Testis (tissue), 3 donors: ENCODE measurements around the gene TTLL7. TPM values are rescaled to one million over a fixed set of nuclear protein-coding genes. Genes with fewer than 3 reads are reported as not detected.

Source experiments
- DNase-seq: peaks from one replicate; pipeline ENCODE4 v3.0.0-alpha.2; 2019
- H3K27ac ChIP-seq, 2 donors: fragments of 200-600 bp; sonication (generic); one replicate each; pipeline ENCODE4 v1.5.1; 2019
- H3K27me3 ChIP-seq: fragments of 200-600 bp; sonication (generic); one replicate; pipeline ENCODE4 v1.5.1; 2019
- H3K36me3 ChIP-seq: fragments of 200-600 bp; sonication (generic); one replicate; pipeline ENCODE4 v1.5.1; 2017; ENCODE audit warnings: low read depth; ENCODE audit errors: missing control alignments
- H3K4me1 ChIP-seq: fragments of 200-600 bp; sonication (generic); one replicate; pipeline ENCODE4 v1.5.1; 2019
- H3K4me3 ChIP-seq, 2 donors: fragments of 200-600 bp; sonication (generic); one replicate each; pipeline ENCODE4 v1.5.1; 2017 to 2019
- H3K9me3 ChIP-seq: fragments of 200-600 bp; sonication (generic); one replicate; pipeline ENCODE4 v1.5.1; 2017
- POLR2A ChIP-seq: fragments of 450-650 bp; IDR thresholded peaks from one replicate; pipeline ENCODE4 v1.6.1; 2017; ENCODE audit warnings: antibody characterized with exemption, mild to moderate bottlenecking, moderate library complexity
- WGBS, 2 donors: methylation state at CpG; one replicate each; pipeline ENCODE4 v1.1.5; 2018; 5-methylcytosine and 5-hydroxymethylcytosine counted together
- intact Hi-C: fragments of 100-400 bp; cut with DNase I; formaldehyde crosslinking; loops from one replicate; pipeline ENCODE4 v1.15.1; 2023; ENCODE audit warnings: low total_unique reads
- polyA plus RNA-seq: library from polyadenylated mRNA; stranded (reverse); fragments of 350-450 nt; fragmentation: Illumina TruSeq; extraction: RNeasy Lipid Tissue Mini Kit (QIAGEN cat#74804); gene quantifications from one replicate; pipeline ENCODE4 v1.2.3, GENCODE V29; 2014; ENCODE audit warnings: low read depth, low replicate concordance; ENCODE audit not compliant: insufficient read depth
- total RNA-seq, 2 donors: library from RNA; depleted of rRNA; stranded (reverse); fragments of >200 nt; gene quantifications; one replicate each; pipeline ENCODE4 v1.2.3, GENCODE V29; 2016
- TF ChIP-seq, protein P1 (sequence below), 3 experiments: fragments of 450-650 bp in 2 of 3; fragments of 200-600 bp in 1 of 3; sonication (generic) in 1 of 3; IDR thresholded peaks; one replicate each; pipeline ENCODE4 v1.5.1; 2016 to 2019; ENCODE audit warnings: antibody characterized with exemption in 3 of 3, mild to moderate bottlenecking in 2 of 3, moderate library complexity in 1 of 3

TTLL7 gene
- total and polyA plus RNA-seq, 3 donors from 2014 or later: 22.4 to 35.2 (median 28.6) TPM

- TF ChIP-seq, protein P1, sequence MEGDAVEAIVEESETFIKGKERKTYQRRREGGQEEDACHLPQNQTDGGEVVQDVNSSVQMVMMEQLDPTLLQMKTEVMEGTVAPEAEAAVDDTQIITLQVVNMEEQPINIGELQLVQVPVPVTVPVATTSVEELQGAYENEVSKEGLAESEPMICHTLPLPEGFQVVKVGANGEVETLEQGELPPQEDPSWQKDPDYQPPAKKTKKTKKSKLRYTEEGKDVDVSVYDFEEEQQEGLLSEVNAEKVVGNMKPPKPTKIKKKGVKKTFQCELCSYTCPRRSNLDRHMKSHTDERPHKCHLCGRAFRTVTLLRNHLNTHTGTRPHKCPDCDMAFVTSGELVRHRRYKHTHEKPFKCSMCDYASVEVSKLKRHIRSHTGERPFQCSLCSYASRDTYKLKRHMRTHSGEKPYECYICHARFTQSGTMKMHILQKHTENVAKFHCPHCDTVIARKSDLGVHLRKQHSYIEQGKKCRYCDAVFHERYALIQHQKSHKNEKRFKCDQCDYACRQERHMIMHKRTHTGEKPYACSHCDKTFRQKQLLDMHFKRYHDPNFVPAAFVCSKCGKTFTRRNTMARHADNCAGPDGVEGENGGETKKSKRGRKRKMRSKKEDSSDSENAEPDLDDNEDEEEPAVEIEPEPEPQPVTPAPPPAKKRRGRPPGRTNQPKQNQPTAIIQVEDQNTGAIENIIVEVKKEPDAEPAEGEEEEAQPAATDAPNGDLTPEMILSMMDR (IDR thresholded peaks at IDR 0.05): no peak
- TF ChIP-seq POLR2A: no peak
- intact Hi-C loops: no loop called here
- Histone ChIP-seq H3K4me3 (no peak overlapping the region), H3K27me3 (no peaks in the 10 kb centered on the region), H3K36me3 (no peaks in the 10 kb centered on the region), H3K9me3 (no peaks in the 10 kb centered on the region), H3K27ac (no peak overlapping the region), H3K4me1 (no peaks in the 10 kb centered on the region)
- WGBS, 2 donors: 50 to 61% methylated on average over 1 of the region's 1 CpG
- no peak for DNase-seq
Measured at GRCh38 chr1:83970802-83971201, 28.1 kb downstream of the TTLL7 start.

- DNase-seq: no peak
- H3K27ac ChIP-seq: no peak overlapping the region
- no peaks in the 10 kb centered on the region for H3K27me3 ChIP-seq
- no peak for TF ChIP-seq POLR2A
- TF ChIP-seq, protein P1 (IDR thresholded peaks at IDR 0.05): no peak
- no peak overlapping the region for H3K4me3 ChIP-seq
- H3K9me3 ChIP-seq: no peaks in the 10 kb centered on the region
- H3K36me3 ChIP-seq: no peaks in the 10 kb centered on the region
- no peaks in the 10 kb centered on the region for H3K4me1 ChIP-seq
- intact Hi-C loops: no loop called here
Measured at GRCh38 chr1:83970114-83970513, 28.8 kb downstream of the TTLL7 start.

- no peak for DNase-seq
- Histone ChIP-seq H3K4me1 (peaks cover 3% of the 10 kb centered on the region), H3K4me3 (no peak overlapping the region), H3K27ac (no peak overlapping the region), H3K27me3 (no peaks in the 10 kb centered on the region), H3K9me3 (no peaks in the 10 kb centered on the region), H3K36me3 (no peaks in the 10 kb centered on the region)
- TF ChIP-seq, protein P1 (IDR thresholded peaks at IDR 0.05): no peak
- no peak for TF ChIP-seq POLR2A
- intact Hi-C loops: no loop called here
- WGBS, 2 donors: 76 to 79% methylated on average over 1 of the region's 1 CpG
Measured at GRCh38 chr1:83967336-83967735, 31.6 kb downstream of the TTLL7 start.

- intact Hi-C loops: no loop called here
- no peak for TF ChIP-seq POLR2A
- TF ChIP-seq, protein P1 (IDR thresholded peaks at IDR 0.05): no peak
- Histone ChIP-seq H3K27ac (peak overlapping the region in 1 of 2 donors; percentile 25), H3K4me1 (peaks cover 10% of the 10 kb centered on the region), H3K9me3 (no peaks in the 10 kb centered on the region), H3K36me3 (no peaks in the 10 kb centered on the region), H3K4me3 (no peak overlapping the region), H3K27me3 (no peaks in the 10 kb centered on the region)
- no peak for DNase-seq
Measured at GRCh38 chr1:83964153-83964552, 34.8 kb downstream of the TTLL7 start.

DNA sequence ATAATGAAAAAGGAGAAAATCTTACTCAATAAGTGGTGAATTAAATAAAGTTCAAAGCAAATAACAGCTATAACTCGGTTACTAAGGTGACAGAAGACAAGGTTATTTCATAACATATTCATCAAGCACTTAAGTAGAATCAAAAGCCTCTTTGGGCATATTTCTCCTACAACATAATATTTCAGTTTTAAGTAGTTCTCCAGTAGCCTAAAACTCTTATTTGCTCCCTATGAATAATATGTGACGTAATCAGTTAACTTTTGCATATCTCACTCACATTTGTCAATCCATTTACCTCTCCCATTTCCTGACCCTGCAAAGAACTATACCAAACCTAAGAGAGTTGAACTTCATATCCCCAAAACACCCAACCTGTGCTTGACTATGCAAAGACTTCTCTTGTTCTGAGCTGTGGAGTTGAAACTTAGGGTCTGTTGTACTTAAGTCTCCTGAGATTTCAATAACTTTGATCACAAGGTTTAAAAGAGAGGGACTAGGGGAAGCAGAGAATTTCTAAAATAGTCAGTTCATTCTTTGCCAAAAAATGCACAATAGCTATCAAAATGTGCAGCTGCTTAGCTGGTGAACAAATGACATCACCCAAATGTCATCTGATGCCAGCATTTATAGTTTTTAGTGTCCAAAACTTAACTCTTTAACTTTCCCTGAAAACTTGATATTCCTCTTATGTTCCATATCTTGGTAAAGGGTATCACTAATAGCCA lies 37.2 kb downstream of the TTLL7 start:
- Histone ChIP-seq H3K9me3 (no peaks in the 10 kb centered on the region), H3K4me3 (no peak overlapping the region), H3K4me1 (peaks cover 10% of the 10 kb centered on the region), H3K27ac (no peak overlapping the region), H3K36me3 (no peaks in the 10 kb centered on the region), H3K27me3 (no peaks in the 10 kb centered on the region)
- DNase-seq: no peak
- WGBS, 2 donors: 48 to 91% methylated on average over 2 of the region's 2 CpGs
- intact Hi-C loops: no loop called here
- TF ChIP-seq POLR2A: no peak
- TF ChIP-seq, protein P1 (IDR thresholded peaks at IDR 0.05): no peak
